ENCODE results near the gene SUMO2.
A peak's percentile ranks its signal among the peaks of the same experiment; 100 is the strongest.
"Not testable (repeated sequence)": the region's sequence is repeated elsewhere in the genome, so short reads cannot be mapped to it uniquely, and the experiment has no call there.

Gene SUMO2

DNA sequence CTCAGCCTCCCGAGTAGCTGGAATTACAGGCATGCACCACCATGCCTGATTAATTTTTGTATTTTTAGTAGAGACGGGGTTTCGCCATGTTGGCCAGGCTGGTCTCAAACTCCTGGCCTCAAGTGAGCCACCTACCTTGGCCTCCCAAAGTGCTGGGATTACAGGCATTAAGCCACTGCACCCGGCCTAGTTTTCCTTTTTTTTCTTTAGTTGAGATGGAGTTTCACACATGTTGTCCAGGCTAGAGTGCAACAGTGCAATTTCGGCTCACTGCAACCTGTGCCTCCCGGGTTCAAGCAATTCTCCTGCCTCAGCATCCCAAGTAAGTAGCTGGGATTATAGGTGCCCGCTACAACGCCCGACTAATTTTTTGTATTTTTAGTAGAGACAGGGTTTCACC, 45.0 kb downstream of the SUMO2 start:
- H3K9me3 ChIP-seq (replicated peaks in 1 of 2; ENCODE audit: control insufficient read depth in 2 of 2, insufficient read depth in 1 of 2, low read depth in 1 of 2, low read length in 2 of 2); H2BK120ac ChIP-seq (ENCODE audit: low read depth, low read length); H2BK5ac ChIP-seq (ENCODE audit: low read length); H4K8ac ChIP-seq (ENCODE audit: low read depth, low read length); H3K4me3 ChIP-seq (ENCODE audit: low read length in 2 of 2); H2BK12ac ChIP-seq (ENCODE audit: low read length); H3K9ac ChIP-seq (ENCODE audit: low read depth, low read length, poor library complexity); H3K4me2 ChIP-seq (ENCODE audit: insufficient read depth, low read length, poor library complexity, severe bottlenecking); H2AFZ ChIP-seq (ENCODE audit: low read length); H3K27me3 ChIP-seq (ENCODE audit: control insufficient read depth in 3 of 3, insufficient read depth in 3 of 3, low read depth in 1 of 3, low read length in 3 of 3); H3K27ac ChIP-seq (replicated peaks; ENCODE audit: low read length); H4K91ac ChIP-seq (ENCODE audit: low read depth, low read length, poor library complexity); H3K79me1 ChIP-seq (ENCODE audit: low read depth, low read length); H3K23ac ChIP-seq (ENCODE audit: low read depth, low read length, poor library complexity); H3K18ac ChIP-seq (ENCODE audit: low read length); H2AK5ac ChIP-seq (ENCODE audit: low read depth, low read length); H3K4ac ChIP-seq (ENCODE audit: low read length); H3K14ac ChIP-seq (ENCODE audit: low read length); DNase-seq (ENCODE audit: low spot score); H3K4me1 ChIP-seq (ENCODE audit: control insufficient read depth in 2 of 2, insufficient read depth in 1 of 2, low read depth in 1 of 2, low read length in 2 of 2); H2BK15ac ChIP-seq (ENCODE audit: low read length): not testable (repeated sequence)
- WGBS, 2 donors (ENCODE audit: extremely low coverage in 2 of 2, insufficient read length in 2 of 2, insufficient replicate concordance in 1 of 2), result no CpG with 5 or more reads among the region's 9 CpGs
- peaks cover 34 to 80% of the 10 kb centered on the region in 2 donors for H3K36me3 ChIP-seq (replicated peaks in 1 of 2; ENCODE audit: control insufficient read depth in 2 of 2, insufficient read depth in 2 of 2, low read length in 2 of 2)

DNA sequence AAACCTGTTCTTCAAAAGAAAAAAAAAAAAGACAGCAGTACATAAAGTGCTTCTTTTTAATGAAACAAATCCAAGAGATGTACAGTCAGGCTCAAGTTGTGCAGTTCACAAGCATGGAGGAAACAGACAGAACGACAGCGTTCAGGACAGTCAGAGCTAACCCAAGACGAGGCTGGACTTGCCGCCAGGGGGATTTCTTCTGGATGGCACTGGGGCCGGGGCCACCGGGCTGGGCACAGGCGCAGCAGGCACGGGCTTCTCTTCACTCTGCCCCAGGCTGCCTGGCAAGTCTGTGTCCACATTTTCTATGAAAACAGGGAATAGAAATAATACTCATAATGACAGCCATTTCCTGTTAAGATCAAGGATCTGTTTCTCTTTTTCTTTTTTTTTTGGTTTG, 46.8 kb downstream of the SUMO2 start:
- H2AK5ac ChIP-seq (ENCODE audit: low read depth, low read length), result no peak overlapping the region
- H3K79me1 ChIP-seq (ENCODE audit: low read depth, low read length), result peaks cover 3% of the 10 kb centered on the region
- H3K14ac ChIP-seq (ENCODE audit: low read length), result no peak overlapping the region
- H3K4me3 ChIP-seq (ENCODE audit: low read length in 2 of 2), result no peak overlapping the region
- H3K27ac ChIP-seq (replicated peaks; ENCODE audit: low read length), result no peak overlapping the region
- H4K8ac ChIP-seq (ENCODE audit: low read depth, low read length), result no peak overlapping the region
- H3K4me2 ChIP-seq (ENCODE audit: insufficient read depth, low read length, poor library complexity, severe bottlenecking), result no peak overlapping the region
- H3K9me3 ChIP-seq (replicated peaks in 1 of 2; ENCODE audit: control insufficient read depth in 2 of 2, insufficient read depth in 1 of 2, low read depth in 1 of 2, low read length in 2 of 2), result no peaks in the 10 kb centered on the region
- no peak for DNase-seq (ENCODE audit: low spot score)
- no peaks in the 10 kb centered on the region for H3K4me1 ChIP-seq (ENCODE audit: control insufficient read depth in 2 of 2, insufficient read depth in 1 of 2, low read depth in 1 of 2, low read length in 2 of 2)
- H3K36me3 ChIP-seq (replicated peaks in 1 of 2; ENCODE audit: control insufficient read depth in 2 of 2, insufficient read depth in 2 of 2, low read length in 2 of 2), result peaks cover 27 to 64% of the 10 kb centered on the region in 2 donors
- H2AFZ ChIP-seq (ENCODE audit: low read length), result no peak overlapping the region
- no peak overlapping the region for H3K23ac ChIP-seq (ENCODE audit: low read depth, low read length, poor library complexity)
- no peak overlapping the region for H3K4ac ChIP-seq (ENCODE audit: low read length)
- H3K27me3 ChIP-seq (ENCODE audit: control insufficient read depth in 3 of 3, insufficient read depth in 3 of 3, low read depth in 1 of 3, low read length in 3 of 3), result no peaks in the 10 kb centered on the region
- no peak overlapping the region for H2BK12ac ChIP-seq (ENCODE audit: low read length)
- H2BK5ac ChIP-seq (ENCODE audit: low read length), result no peak overlapping the region
- H3K9ac ChIP-seq (ENCODE audit: low read depth, low read length, poor library complexity), result no peak overlapping the region
- no peak overlapping the region for H2BK15ac ChIP-seq (ENCODE audit: low read length)
- WGBS, 2 donors (ENCODE audit: extremely low coverage in 2 of 2, insufficient read length in 2 of 2, insufficient replicate concordance in 1 of 2), result no CpG with 5 or more reads among the region's 8 CpGs
- no peak overlapping the region for H4K91ac ChIP-seq (ENCODE audit: low read depth, low read length, poor library complexity)
- H2BK120ac ChIP-seq (ENCODE audit: low read depth, low read length), result no peak overlapping the region
- H3K18ac ChIP-seq (ENCODE audit: low read length), result no peak overlapping the region

- peaks cover 22 to 60% of the 10 kb centered on the region in 2 donors for H3K36me3 ChIP-seq (replicated peaks in 1 of 2; ENCODE audit: control insufficient read depth in 2 of 2, insufficient read depth in 2 of 2, low read length in 2 of 2)
Observed at GRCh38 chr17:75135452-75135851, 47.3 kb downstream of the SUMO2 start.

GRCh38 chr17:75133607-75134347, 49.0 kb downstream of the SUMO2 start:
- peak overlapping the region; percentile 15 for H3K27ac ChIP-seq (replicated peaks; ENCODE audit: low read length)
- not testable (repeated sequence) for H3K14ac ChIP-seq (ENCODE audit: low read length); H3K9me3 ChIP-seq (replicated peaks in 1 of 2; ENCODE audit: control insufficient read depth in 2 of 2, insufficient read depth in 1 of 2, low read depth in 1 of 2, low read length in 2 of 2); H2AFZ ChIP-seq (ENCODE audit: low read length); H2BK120ac ChIP-seq (ENCODE audit: low read depth, low read length); H3K18ac ChIP-seq (ENCODE audit: low read length); H4K8ac ChIP-seq (ENCODE audit: low read depth, low read length); H2BK12ac ChIP-seq (ENCODE audit: low read length); DNase-seq (ENCODE audit: low spot score); H2AK5ac ChIP-seq (ENCODE audit: low read depth, low read length); H3K23ac ChIP-seq (ENCODE audit: low read depth, low read length, poor library complexity); H3K4me3 ChIP-seq (ENCODE audit: low read length in 2 of 2); H3K9ac ChIP-seq (ENCODE audit: low read depth, low read length, poor library complexity); H3K79me1 ChIP-seq (ENCODE audit: low read depth, low read length); H2BK15ac ChIP-seq (ENCODE audit: low read length); H4K91ac ChIP-seq (ENCODE audit: low read depth, low read length, poor library complexity); H2BK5ac ChIP-seq (ENCODE audit: low read length); H3K27me3 ChIP-seq (ENCODE audit: control insufficient read depth in 3 of 3, insufficient read depth in 3 of 3, low read depth in 1 of 3, low read length in 3 of 3); H3K4me1 ChIP-seq (ENCODE audit: control insufficient read depth in 2 of 2, insufficient read depth in 1 of 2, low read depth in 1 of 2, low read length in 2 of 2); H3K4me2 ChIP-seq (ENCODE audit: insufficient read depth, low read length, poor library complexity, severe bottlenecking); H3K4ac ChIP-seq (ENCODE audit: low read length)
- no CpG with 5 or more reads among the region's 14 CpGs for WGBS, 2 donors (ENCODE audit: extremely low coverage in 2 of 2, insufficient read length in 2 of 2, insufficient replicate concordance in 1 of 2)
- H3K36me3 ChIP-seq (replicated peaks in 1 of 2; ENCODE audit: control insufficient read depth in 2 of 2, insufficient read depth in 2 of 2, low read length in 2 of 2), result peaks cover 32 to 60% of the 10 kb centered on the region in 2 donors

More at GRCh38 chr17:75135452-75135851, 47.3 kb downstream of the SUMO2 start:
- Histone ChIP-seq H3K4me3 (ENCODE audit: low read length in 2 of 2) (no peak overlapping the region), H3K79me1 (ENCODE audit: low read depth, low read length) (peaks cover 5% of the 10 kb centered on the region), H3K14ac (ENCODE audit: low read length) (no peak overlapping the region), H3K18ac (ENCODE audit: low read length) (no peak overlapping the region), H2BK5ac (ENCODE audit: low read length) (no peak overlapping the region), H3K9me3 (replicated peaks in 1 of 2; ENCODE audit: control insufficient read depth in 2 of 2, insufficient read depth in 1 of 2, low read depth in 1 of 2, low read length in 2 of 2) (no peaks in the 10 kb centered on the region), H3K4me2 (ENCODE audit: insufficient read depth, low read length, poor library complexity, severe bottlenecking) (no peak overlapping the region), H4K91ac (ENCODE audit: low read depth, low read length, poor library complexity) (no peak overlapping the region), H2AK5ac (ENCODE audit: low read depth, low read length) (no peak overlapping the region), H2BK120ac (ENCODE audit: low read depth, low read length) (no peak overlapping the region), H3K27me3 (ENCODE audit: control insufficient read depth in 3 of 3, insufficient read depth in 3 of 3, low read depth in 1 of 3, low read length in 3 of 3) (no peaks in the 10 kb centered on the region), H3K23ac (ENCODE audit: low read depth, low read length, poor library complexity) (no peak overlapping the region), H2AFZ (ENCODE audit: low read length) (no peak overlapping the region), H2BK12ac (ENCODE audit: low read length) (no peak overlapping the region), H2BK15ac (ENCODE audit: low read length) (no peak overlapping the region), H3K4me1 (ENCODE audit: control insufficient read depth in 2 of 2, insufficient read depth in 1 of 2, low read depth in 1 of 2, low read length in 2 of 2) (peaks cover 2% of the 10 kb centered on the region in 2 donors), H4K8ac (ENCODE audit: low read depth, low read length) (no peak overlapping the region), H3K4ac (ENCODE audit: low read length) (no peak overlapping the region), H3K9ac (ENCODE audit: low read depth, low read length, poor library complexity) (no peak overlapping the region), H3K27ac (replicated peaks; ENCODE audit: low read length) (peak overlapping the region; percentile 45)
- WGBS, 2 donors (ENCODE audit: extremely low coverage in 2 of 2, insufficient read length in 2 of 2, insufficient replicate concordance in 1 of 2), result no CpG with 5 or more reads among the region's 5 CpGs
- DNase-seq (ENCODE audit: low spot score), result no peak
